GM12878 (cell line): ENCODE results near the gene C17orf113. TPM values are rescaled to one million over a fixed set of nuclear protein-coding genes. Genes with fewer than 3 reads are reported as not detected.
A peak's percentile ranks its signal among the peaks of the same experiment; 100 is the strongest.

Experiments
- E4F1 ChIP-seq: fragments of 450-650 bp; IDR thresholded peaks from 2 replicates; pipeline ENCODE4 v1.6.1; 2018; ENCODE audit warnings: borderline replicate concordance, mild to moderate bottlenecking; ENCODE audit not compliant: partially characterized antibody
- EGR1 ChIP-seq, 2 experiments: IDR thresholded peaks; 1 replicate in 1 of 2; 2 replicates in 1 of 2; pipeline ENCODE4 v1.6.1; 2011 to 2012; ENCODE audit warnings: low read depth in 2 of 2, low read length in 2 of 2, borderline replicate concordance in 1 of 2, mild to moderate bottlenecking in 1 of 2, moderate library complexity in 1 of 2
- ELK1 ChIP-seq: IDR thresholded peaks from 2 replicates; pipeline ENCODE4 v1.6.1; 2012; ENCODE audit warnings: low read depth, low read length, improper control_type of control experiment
- IKZF2 ChIP-seq, 2 experiments: fragments of 450-650 bp; IDR thresholded peaks; 2 replicates each; pipeline ENCODE4 v1.6.1; 2017; ENCODE audit warnings: mild to moderate bottlenecking in 2 of 2, moderate library complexity in 2 of 2
- KLF5 ChIP-seq: fragments of 450-650 bp; IDR thresholded peaks from 2 replicates; pipeline ENCODE4 v1.6.1; 2014; ENCODE audit warnings: mild to moderate bottlenecking; ENCODE audit not compliant: partially characterized antibody
- NFYB ChIP-seq: IDR thresholded peaks from 2 replicates; pipeline ENCODE4 v1.6.1; 2011; ENCODE audit warnings: low read depth, mild to moderate bottlenecking, low read length, improper control_type of control experiment, moderate library complexity; ENCODE audit not compliant: insufficient read depth
- PAX8 ChIP-seq: fragments of 450-650 bp; IDR thresholded peaks from 2 replicates; pipeline ENCODE4 v1.6.1; 2017; ENCODE audit warnings: mild to moderate bottlenecking, moderate library complexity
- PKNOX1 ChIP-seq: fragments of 450-650 bp; IDR thresholded peaks from 2 replicates; pipeline ENCODE4 v1.6.1; 2016; ENCODE audit warnings: mild to moderate bottlenecking
- POLR2AphosphoS5 ChIP-seq: IDR thresholded peaks from 2 replicates; pipeline ENCODE4 v1.6.1; 2011; ENCODE audit warnings: mild to moderate bottlenecking, low read length, inconsistent platforms
- RB1 ChIP-seq: fragments of 450-650 bp; formaldehyde crosslinking; IDR thresholded peaks from 2 replicates; pipeline ENCODE4 v1.6.1; 2017; ENCODE audit warnings: mild to moderate bottlenecking, borderline replicate concordance
- RELA ChIP-seq: fragments of 450-650 bp; IDR thresholded peaks from 2 replicates; pipeline ENCODE4 v1.8.0; 2014; ENCODE audit warnings: borderline replicate concordance; ENCODE audit not compliant: partially characterized antibody
- RUNX3 ChIP-seq: IDR thresholded peaks from 2 replicates; pipeline ENCODE4 v1.6.1; 2012; ENCODE audit warnings: low read length, inconsistent platforms
- SMAD1 ChIP-seq: fragments of 450-650 bp; IDR thresholded peaks from 2 replicates; pipeline ENCODE4 v1.6.1; 2018; ENCODE audit warnings: mild to moderate bottlenecking, low read depth; ENCODE audit not compliant: partially characterized antibody
- STAT1 ChIP-seq: fragments of 450-650 bp; conservative IDR thresholded peaks from 2 replicates; pipeline ENCODE4 v1.6.1; 2014; ENCODE audit warnings: antibody characterized with exemption, mild to moderate bottlenecking
- ZBTB11 ChIP-seq: fragments of 450-650 bp; formaldehyde crosslinking; IDR thresholded peaks from 2 replicates; pipeline ENCODE4 v1.5.0; 2022; ENCODE audit warnings: mild to moderate bottlenecking, missing genetic modification characterization
- ZBTB4 ChIP-seq: fragments of 450-650 bp; formaldehyde crosslinking; IDR thresholded peaks from 2 replicates; pipeline ENCODE4 v1.4.0; 2022; ENCODE audit warnings: mild to moderate bottlenecking, moderate library complexity
- ZNF24 ChIP-seq: fragments of 450-650 bp; IDR thresholded peaks from 2 replicates; pipeline ENCODE4 v1.6.1; 2017; ENCODE audit warnings: antibody characterized with exemption, mild to moderate bottlenecking
- polyA plus RNA-seq, 11 experiments: library from polyadenylated mRNA; depleted of rRNA in 4 of 11; unstranded in 6 of 11; stranded (reverse) in 5 of 11; fragments of >200 nt; fragmentation: Nextera tagmentation in 4 of 11; fragmentation: Illumina TruSeq in 1 of 11; extraction: Ambion mirVana in 4 of 11; extraction: Trizol in 1 of 11; gene quantifications; 1 replicate in 1 of 11; 2 replicates in 10 of 11; pipeline versions ENCODE4 v1.2.1 to v1.2.3, GENCODE V29; 2011 to 2016; ENCODE audit warnings: inconsistent platforms in 2 of 11, missing spikeins in 2 of 11, low read depth in 1 of 11
- total RNA-seq, 4 experiments: library from RNA; depleted of rRNA in 3 of 4; stranded (reverse); fragments of >200 nt in 3 of 4; fragmentation: Illumina TruSeq in 1 of 4; extraction: Trizol in 1 of 4; gene quantifications; 2 replicates each; pipeline versions ENCODE4 v1.2.1 to v1.2.3, GENCODE V29; 2013 to 2021

C17orf113 gene
- total and polyA plus RNA-seq, 10 of the 15 experiments (the other 5 are each of a cell fraction or from before 2014, with no cell fraction given): 0.03 to 0.17 (median 0.08) TPM; not detected in 3

GRCh38 chr17:42019509-42020404, 30.6 kb downstream of the C17orf113 start, which contains the start of gene NKIRAS2 (continued):
- TF ChIP-seq RB1 (peak; percentile 96), ZBTB4 (no peak), RELA (peak; percentile 27), E4F1 (no peak), EGR1 (IDR thresholded peaks at IDR 0.05; ENCODE audit: borderline replicate concordance in 1 of 2, low read depth in 2 of 2, low read length in 2 of 2) (peak in 1 of 2 experiments; percentile 93; a peak in 2 of 3 replicates), ZBTB11 (CRISPR knock-in tag) (no peak), PAX8 (no peak), SMAD1 (no peak), PKNOX1 (peak; percentile 65), ELK1 (peak; percentile 35; the same call in 1 of the 2 replicates), IKZF2 (IDR thresholded peaks at IDR 0.05) (no peak; a peak in 1 of 4 replicates), RUNX3 (peak; percentile 18; the same call in 1 of the 2 replicates), STAT1 (0 out of 2 replicates have a peak, but pooled peaks have one; percentile 49), POLR2AphosphoS5 (peak; percentile 77), ZNF24 (0 out of 2 replicates have a peak, but pooled peaks have one; percentile 12), KLF5 (no peak), NFYB (no peak)
